GM19351 (cell line): ENCODE results near the gene NAA60.

ENCODE experiments used
- ATAC-seq: cut with Tn5 transposase; IDR thresholded peaks from one replicate; pipeline ENCODE4 v1.9.1; 2021; ENCODE audit warnings: mild to moderate bottlenecking, moderate library complexity; ENCODE audit not compliant: unreplicated experiment

The NAA60 gene

GRCh38 chr16:3443108-3444031, at the start of gene NAA60, which contains the start of gene ZNF597:
Gene NAA60 (plus strand): TSS chr16:3443680. CDS start chr16:3476228, 32,548 bp downstream.
Gene ZNF597 (minus strand): TSS chr16:3443504. CDS start chr16:3443153, 351 bp downstream.
- peak; percentile 86 for ATAC-seq

GRCh38 chr16:3400446-3400778, 43.1 kb upstream of the NAA60 start:
- no peak for ATAC-seq

- peak; percentile 96 for ATAC-seq
Observed at GRCh38 chr16:3400779-3401688, 42.4 kb upstream of the NAA60 start, which contains the start of the genes ZNF174 and ZSCAN32. Gene ZNF174 (plus strand): TSS chr16:3401215. CDS start chr16:3402005, 790 bp downstream. Gene ZSCAN32 (minus strand): TSS chr16:3401004. CDS start chr16:3397557, 3,447 bp downstream.

GRCh38 chr16:3401719-3402397, 41.6 kb upstream of the NAA60 start:
- no peak for ATAC-seq

DNA sequence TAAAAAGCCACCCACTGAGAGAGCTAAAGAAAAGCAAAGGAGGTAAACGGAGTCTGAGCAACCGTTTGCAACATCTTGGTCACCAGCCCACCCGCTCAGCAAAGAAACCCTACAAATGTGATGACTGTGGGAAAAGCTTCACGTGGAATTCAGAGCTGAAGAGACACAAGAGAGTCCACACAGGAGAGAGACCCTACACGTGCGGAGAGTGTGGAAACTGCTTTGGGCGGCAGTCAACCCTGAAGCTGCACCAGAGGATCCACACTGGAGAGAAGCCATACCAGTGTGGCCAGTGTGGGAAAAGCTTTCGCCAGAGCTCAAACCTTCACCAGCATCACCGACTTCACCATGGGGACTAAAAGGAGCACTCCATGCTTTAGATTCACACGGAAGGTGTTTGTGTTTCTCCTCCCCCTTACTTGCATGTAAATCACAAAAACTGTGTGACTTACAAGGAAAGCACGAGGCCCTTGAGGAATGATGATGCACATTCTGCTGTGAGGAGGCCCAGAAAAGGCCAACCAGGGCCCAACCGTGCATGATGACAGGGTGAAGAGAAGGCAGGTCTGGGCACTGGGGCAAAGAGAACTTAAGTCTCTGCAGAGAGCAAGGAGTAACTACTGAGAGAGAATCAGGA, 34.8 kb upstream of the NAA60 start:
- no peak for ATAC-seq

GRCh38 chr16:3413730-3414379, 29.6 kb upstream of the NAA60 start:
- ATAC-seq = no peak

GRCh38 chr16:3431779-3432219, 11.7 kb upstream of the NAA60 start:
- no peak for ATAC-seq

- ATAC-seq = no peak
Observed at GRCh38 chr16:3434373-3434772, 9.1 kb upstream of the NAA60 start.

DNA sequence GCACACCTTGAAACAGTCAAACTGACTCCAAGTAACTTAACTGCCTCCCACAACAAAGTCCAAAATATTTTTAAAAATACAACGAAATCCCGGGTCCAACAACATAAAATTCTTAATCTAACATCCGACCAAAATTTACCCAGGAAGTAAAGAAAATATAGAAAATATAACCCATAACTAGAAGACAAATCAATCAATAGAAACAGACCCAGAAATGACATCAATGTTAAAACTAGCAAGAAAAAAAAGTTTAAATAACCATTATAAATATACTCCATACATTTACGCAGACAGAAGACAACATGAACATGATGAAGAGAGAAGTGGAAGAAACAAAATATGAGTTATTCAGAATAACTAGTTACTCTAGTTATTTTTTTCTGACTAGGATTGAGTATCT, 3.8 kb upstream of the NAA60 start:
- no peak for ATAC-seq

DNA sequence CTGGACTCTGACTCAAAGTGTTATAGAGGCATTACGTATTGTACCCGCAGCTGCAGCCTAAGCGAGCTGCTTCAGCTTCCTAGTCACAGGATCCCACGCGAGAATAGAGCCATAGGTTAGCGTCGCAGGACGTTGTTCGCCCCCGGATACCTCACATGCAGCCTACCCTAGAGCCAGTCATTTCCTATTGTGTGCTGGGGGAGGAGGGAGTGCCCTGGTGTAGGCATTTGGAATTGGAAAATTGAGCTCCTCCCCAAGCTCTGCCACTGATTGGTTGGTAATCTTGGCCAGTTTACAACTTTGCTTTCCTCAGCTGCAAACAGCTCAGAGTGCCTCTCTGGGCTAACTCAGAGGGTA, 530 bp downstream of the NAA60 start:
- peak; percentile 22 for ATAC-seq

DNA sequence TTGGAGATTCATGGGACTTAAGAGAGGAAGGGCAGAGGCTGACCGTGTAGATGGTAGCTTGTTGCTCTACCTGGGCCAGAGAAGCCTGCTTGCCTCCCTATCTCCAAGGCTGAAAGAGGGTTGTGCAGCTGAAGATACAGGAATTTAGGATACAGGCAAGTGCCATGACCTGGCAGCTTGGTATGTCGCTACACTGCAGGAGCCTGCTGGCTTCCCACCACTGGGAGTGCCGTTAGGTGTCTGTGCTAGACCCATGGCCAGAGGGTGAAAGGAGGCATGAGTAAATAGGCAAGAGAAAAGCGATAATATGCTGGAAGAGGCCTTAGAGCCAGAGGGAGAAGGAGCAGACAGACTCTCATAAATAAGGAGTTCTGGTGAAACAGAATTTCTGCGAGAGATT, 10.6 kb downstream of the NAA60 start:
- ATAC-seq = no peak

GRCh38 chr16:3454631-3455147, 11.2 kb downstream of the NAA60 start:
- no peak for ATAC-seq

DNA sequence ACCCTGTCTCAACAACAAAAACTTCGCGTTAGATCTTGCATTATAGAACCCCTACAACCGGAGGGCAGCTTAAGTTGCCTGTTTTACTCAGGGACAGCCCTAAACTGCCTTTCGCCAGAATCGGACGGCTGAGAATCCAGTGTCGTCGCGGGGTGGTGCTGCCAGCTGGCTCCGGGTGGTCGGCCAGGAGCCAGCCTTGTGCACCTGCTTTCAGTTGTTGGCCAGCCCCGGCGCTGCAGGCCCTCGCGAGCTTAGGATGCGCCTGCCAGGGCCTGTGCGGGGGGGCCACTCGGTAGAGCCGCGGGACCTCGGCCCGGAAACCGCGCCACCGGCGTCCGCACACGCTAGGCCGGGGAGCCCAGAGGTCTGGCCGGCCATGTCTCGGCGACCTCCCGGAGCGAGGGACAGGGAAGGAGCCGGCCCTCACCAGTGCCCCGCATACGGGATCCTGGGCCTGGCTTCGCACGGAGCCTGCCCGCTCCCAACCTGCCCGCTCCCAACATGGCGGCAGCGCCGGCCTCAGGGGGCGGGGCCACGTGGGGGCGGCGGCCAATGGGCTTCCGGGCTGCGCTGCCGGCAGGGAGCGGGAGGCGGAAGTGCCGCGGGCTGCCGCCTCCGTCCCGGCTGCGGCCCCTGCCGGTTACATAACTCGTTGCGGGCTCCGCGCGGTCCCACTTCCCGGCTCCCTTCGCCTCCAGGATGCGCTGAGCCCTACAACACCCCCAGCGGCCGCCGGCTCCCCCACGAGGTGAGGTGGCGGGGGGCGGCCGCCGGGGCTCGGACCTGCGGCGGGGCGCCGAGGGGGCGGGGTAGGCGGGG, 14.2 kb downstream of the NAA60 start:
- peak; percentile 86 for ATAC-seq

DNA sequence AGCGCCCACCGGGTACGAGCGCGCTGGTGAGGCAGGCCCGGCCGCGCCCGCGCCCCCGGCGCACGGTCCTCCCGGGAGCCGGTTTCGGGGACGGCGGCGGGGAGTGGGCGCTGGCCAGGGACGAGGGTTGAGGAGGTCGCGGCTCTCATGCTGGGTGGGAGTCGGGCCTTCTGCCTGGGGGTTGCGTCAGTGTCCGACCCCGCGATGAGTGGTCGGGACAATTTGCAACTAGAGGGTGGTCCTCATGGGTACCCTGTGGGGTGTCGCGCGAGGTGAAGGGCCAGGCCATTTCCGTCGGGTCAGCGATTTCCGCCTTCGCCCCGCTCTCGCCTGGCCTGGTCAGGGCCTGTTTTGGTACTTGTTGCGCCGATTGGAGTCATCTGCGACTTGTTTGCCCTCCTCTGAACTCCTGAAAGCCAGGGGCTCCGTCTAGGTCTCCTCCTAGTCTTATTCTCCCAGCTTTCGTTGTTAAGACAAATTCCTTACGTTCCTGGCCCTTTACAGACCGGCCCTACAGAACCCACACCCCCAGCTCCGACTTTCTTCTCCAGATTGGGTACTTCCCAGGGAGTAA, 14.9 kb downstream of the NAA60 start:
- peak; percentile 7 for ATAC-seq

- no peak for ATAC-seq
Observed at GRCh38 chr16:3458852-3459361, 15.4 kb downstream of the NAA60 start.

GRCh38 chr16:3459401-3460090, 16.1 kb downstream of the NAA60 start:
- no peak for ATAC-seq

DNA sequence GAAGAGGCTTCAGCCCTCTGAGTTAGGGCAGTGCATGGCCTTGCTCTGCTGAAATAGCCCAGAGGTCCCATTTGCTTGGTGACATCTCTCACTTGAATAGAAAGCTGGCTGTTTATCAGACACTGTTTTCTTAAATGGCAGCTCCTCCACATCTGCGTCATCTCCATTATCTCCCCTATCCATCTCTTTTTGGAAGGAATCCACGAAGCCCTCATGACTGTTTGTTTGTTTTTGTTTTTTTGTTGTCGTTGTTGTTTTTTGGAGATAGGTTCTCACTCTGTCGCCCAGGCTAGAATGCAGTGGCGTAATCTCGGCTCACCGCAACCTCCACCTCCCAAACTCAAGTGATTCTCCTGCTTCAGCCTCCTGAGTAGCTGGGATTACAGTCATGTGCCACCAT, 16.6 kb downstream of the NAA60 start:
- ATAC-seq = no peak

GRCh38 chr16:3460585-3460984, 17.1 kb downstream of the NAA60 start:
- ATAC-seq = no peak
